HEK293T (cell line): ENCODE results near the gene DROSHA.

Experiments used
- CTCF ChIA-PET: fragments of 350-600 bp; formaldehyde crosslinking; extraction: SDS; loops from one replicate; lab custom pipeline; 2021; ENCODE audit warnings: antibody characterized with exemption, inconsistent platforms; lab: Yijun Ruan, JAX
- POLR2A ChIA-PET: fragments of 350-600 bp; formaldehyde crosslinking; extraction: SDS; loops from one replicate; lab custom pipeline; 2020; ENCODE audit warnings: antibody characterized with exemption, inconsistent platforms; lab: Yijun Ruan, JAX
- DNase-seq: peaks from one replicate; pipeline ENCODE4 v3.0.0; 2012; ENCODE audit warnings: mixed read lengths; ENCODE audit errors: extremely low spot score
- ARNT ChIP-seq: fragments of 450-650 bp; IDR thresholded peaks from 2 replicates; pipeline ENCODE4 v1.6.1; 2017; ENCODE audit warnings: mild to moderate bottlenecking
- BHLHE40 ChIP-seq: fragments of 450-650 bp; IDR thresholded peaks from 2 replicates; pipeline ENCODE4 v1.6.1; 2016; ENCODE audit warnings: mild to moderate bottlenecking, moderate library complexity, borderline replicate concordance
- CTBP1 ChIP-seq: fragments of 450-650 bp; IDR thresholded peaks from 2 replicates; pipeline ENCODE4 v1.6.1; 2016; ENCODE audit warnings: borderline replicate concordance
- ELF4 ChIP-seq: fragments of 450-650 bp; IDR thresholded peaks from 2 replicates; pipeline ENCODE4 v1.6.1; 2017; ENCODE audit warnings: antibody characterized with exemption
- FOXA1 ChIP-seq: fragments of 450-650 bp; IDR thresholded peaks from 2 replicates; pipeline ENCODE4 v1.6.1; 2016; ENCODE audit warnings: mild to moderate bottlenecking
- FOXK2 ChIP-seq: fragments of 450-650 bp; IDR thresholded peaks from 2 replicates; pipeline ENCODE4 v1.6.1; 2016; ENCODE audit warnings: mild to moderate bottlenecking
- FOXM1 ChIP-seq: fragments of 450-650 bp; IDR thresholded peaks from 2 replicates; pipeline ENCODE4 v1.6.1; 2017; ENCODE audit warnings: mild to moderate bottlenecking, borderline replicate concordance
- HDGF ChIP-seq: fragments of 450-650 bp; IDR thresholded peaks from 2 replicates; pipeline ENCODE4 v1.6.1; 2017; ENCODE audit warnings: antibody characterized with exemption, borderline replicate concordance
- L3MBTL2 ChIP-seq: fragments of 450-650 bp; conservative IDR thresholded peaks from 2 replicates; pipeline ENCODE4 v1.6.1; 2016; ENCODE audit warnings: mild to moderate bottlenecking
- LEF1 ChIP-seq: fragments of 450-650 bp; IDR thresholded peaks from 2 replicates; pipeline ENCODE4 v1.6.1; 2017; ENCODE audit warnings: mild to moderate bottlenecking, borderline replicate concordance
- NFRKB ChIP-seq: fragments of 450-650 bp; IDR thresholded peaks from 2 replicates; pipeline ENCODE4 v1.6.1; 2016; ENCODE audit warnings: mild to moderate bottlenecking, moderate library complexity
- SP1 ChIP-seq: fragments of 450-650 bp; IDR thresholded peaks from 2 replicates; pipeline ENCODE4 v1.6.1; 2017
- SUZ12 ChIP-seq: fragments of 450-650 bp; IDR thresholded peaks from 2 replicates; pipeline ENCODE4 v1.6.1; 2016; ENCODE audit warnings: mild to moderate bottlenecking
- TARDBP ChIP-seq: fragments of 450-650 bp; IDR thresholded peaks from 2 replicates; pipeline ENCODE4 v1.6.1; 2016
- ZNF384 ChIP-seq: fragments of 450-650 bp; IDR thresholded peaks from 2 replicates; pipeline ENCODE4 v1.6.1; 2016
- TF ChIP-seq, protein P1 (sequence below): fragments of 450-650 bp; IDR thresholded peaks from 2 replicates; pipeline ENCODE4 v1.6.1; 2016

Gene DROSHA

DNA sequence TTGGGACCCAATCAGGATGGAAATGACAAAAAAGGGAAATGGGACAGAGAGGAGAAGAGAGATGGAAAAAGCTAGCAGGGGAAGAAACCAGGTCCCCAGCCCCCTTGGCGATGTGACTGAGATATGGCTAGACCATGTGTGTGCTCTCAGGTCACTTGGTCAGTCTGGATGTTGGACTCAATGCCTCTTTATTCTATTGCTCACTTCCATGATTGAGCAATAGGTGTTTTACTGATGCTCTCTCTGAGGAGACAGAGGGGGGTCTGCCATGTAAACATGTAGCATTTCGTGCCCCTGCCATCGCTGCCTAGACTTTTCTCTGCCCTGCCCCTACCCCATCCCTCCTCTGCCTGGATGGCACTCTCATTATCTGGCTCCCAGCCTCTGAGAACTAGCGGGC is 150.6 kb downstream of the DROSHA start:
- DNase-seq, result no peak
- TF ChIP-seq FOXM1 (no peak), FOXK2 (no peak), L3MBTL2 (no peak), ELF4 (no peak), HDGF (no peak), SUZ12 (no peak), BHLHE40 (no peak), LEF1 (no peak), NFRKB (no peak), FOXA1 (no peak), ZNF384 (no peak), CTBP1 (no peak), TARDBP (no peak), ARNT (no peak), SP1 (no peak)
- TF ChIP-seq, protein P1, sequence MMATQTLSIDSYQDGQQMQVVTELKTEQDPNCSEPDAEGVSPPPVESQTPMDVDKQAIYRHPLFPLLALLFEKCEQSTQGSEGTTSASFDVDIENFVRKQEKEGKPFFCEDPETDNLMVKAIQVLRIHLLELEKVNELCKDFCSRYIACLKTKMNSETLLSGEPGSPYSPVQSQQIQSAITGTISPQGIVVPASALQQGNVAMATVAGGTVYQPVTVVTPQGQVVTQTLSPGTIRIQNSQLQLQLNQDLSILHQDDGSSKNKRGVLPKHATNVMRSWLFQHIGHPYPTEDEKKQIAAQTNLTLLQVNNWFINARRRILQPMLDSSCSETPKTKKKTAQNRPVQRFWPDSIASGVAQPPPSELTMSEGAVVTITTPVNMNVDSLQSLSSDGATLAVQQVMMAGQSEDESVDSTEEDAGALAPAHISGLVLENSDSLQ, result no peak
- POLR2A ChIA-PET, result no interaction called here
- CTCF ChIA-PET, result no interaction called here

DNA sequence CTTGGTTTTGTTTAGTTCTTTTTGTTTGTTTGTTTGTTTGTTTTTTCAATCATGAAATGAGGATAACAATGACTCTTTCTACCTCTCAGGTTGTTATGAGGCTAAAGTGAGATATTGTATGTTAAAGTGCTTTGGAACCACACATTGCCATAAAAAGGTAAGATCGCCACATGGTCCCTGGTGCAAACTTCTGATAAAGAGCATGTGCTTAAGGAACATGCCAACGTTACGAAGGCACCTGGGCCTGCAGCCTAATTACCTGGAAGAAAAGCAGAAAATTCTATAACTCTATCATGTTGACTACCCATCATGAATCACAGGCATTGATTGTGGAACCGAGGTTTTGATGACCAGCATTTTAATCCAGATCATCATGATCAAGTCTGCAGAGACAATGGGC is 151.8 kb downstream of the DROSHA start:
- DNase-seq, result no peak
- TF ChIP-seq NFRKB, result no peak
- no peak for TF ChIP-seq L3MBTL2
- no peak for TF ChIP-seq FOXM1
- TF ChIP-seq HDGF, result no peak
- TF ChIP-seq ZNF384, result no peak
- TF ChIP-seq FOXK2, result no peak
- no peak for TF ChIP-seq SUZ12
- TF ChIP-seq BHLHE40, result no peak
- TF ChIP-seq CTBP1, result no peak
- no peak for TF ChIP-seq FOXA1
- no peak for TF ChIP-seq LEF1
- TF ChIP-seq, protein P1, result no peak
- no peak for TF ChIP-seq TARDBP
- no peak for TF ChIP-seq ELF4
- TF ChIP-seq ARNT, result no peak
- no peak for TF ChIP-seq SP1
- ChIA-PET CTCF (no interaction called here), POLR2A (no interaction called here)

DNA sequence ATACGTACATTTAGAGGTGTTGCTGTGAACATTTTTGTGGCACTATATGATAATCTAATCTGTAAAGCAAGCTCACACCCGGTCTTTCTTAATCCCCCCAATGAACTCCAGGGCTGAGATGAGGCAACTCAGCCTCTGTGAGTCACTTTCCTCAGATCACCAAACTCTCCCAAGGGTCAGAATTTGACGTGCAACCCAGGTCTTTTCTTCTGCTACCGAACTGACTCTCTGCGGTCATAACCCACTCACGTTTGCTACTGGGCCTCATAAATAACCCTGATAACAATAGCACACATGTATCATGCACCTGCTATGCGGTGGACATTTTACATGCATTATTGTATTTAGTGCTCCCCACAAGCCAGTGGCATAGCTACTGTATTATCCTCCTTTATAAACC is 153.1 kb downstream of the DROSHA start:
- ChIA-PET CTCF (no interaction called here), POLR2A (no interaction called here)
- TF ChIP-seq HDGF (no peak), FOXK2 (no peak), ZNF384 (no peak), L3MBTL2 (no peak), SUZ12 (no peak), TARDBP (no peak), CTBP1 (no peak), SP1 (no peak), LEF1 (no peak), ELF4 (no peak), FOXA1 (no peak)
- TF ChIP-seq, protein P1, result no peak
- no peak for DNase-seq

DNA sequence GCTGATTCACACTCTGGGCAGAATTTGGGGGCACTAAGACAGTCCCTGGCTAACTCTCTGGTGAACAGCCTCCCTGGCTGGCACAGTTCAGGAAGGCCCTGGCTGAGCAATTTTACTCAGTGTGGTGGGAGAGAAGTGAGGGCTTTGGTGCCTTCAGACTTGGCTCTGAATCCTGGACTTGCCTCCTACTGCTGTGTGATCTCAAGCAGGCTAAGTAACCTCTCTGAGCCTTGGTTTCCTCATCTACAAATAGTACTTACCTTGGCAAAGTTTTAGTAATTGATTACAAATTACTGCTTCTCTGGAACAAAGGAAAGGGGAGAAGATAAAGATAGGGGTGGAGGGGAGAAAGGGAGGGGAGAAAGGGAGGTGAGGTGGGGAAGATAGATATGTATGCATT is 153.8 kb downstream of the DROSHA start:
- POLR2A ChIA-PET, result no interaction called here

DNA sequence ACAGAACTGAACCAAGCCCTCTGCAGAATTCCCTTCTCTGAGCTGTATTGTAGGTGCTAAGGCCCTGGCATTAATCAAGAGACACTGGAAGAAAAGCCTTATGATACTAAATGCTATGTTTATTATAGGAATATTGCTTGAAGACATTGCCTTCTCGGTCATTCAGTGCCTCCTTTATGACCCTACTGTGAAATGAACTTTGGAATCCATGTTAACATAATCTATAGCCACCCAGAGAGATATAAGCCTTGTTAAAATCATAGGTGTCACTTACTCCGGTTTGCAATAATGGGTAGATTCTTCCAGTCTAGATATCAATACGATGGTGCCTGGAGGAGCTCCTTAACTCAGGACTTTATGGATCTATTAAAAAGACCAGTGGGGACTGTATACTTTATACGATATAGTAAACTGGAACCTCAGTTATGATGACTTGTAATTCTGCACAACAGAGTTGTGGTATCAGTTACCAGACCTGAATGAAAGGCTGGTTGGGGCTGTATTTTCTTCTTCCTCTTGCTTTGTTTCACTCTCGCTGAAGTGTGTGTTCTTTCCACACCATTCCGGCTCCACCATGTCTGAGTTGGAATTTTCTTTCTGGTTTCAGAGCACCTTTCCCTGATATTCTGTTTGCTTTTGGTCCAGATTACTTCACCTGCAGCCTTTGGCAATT is 154.5 kb downstream of the DROSHA start:
- no peak for DNase-seq
- TF ChIP-seq, protein P1, result no peak
- no peak for TF ChIP-seq TARDBP
- no peak for TF ChIP-seq ZNF384
- no peak for TF ChIP-seq FOXK2
- TF ChIP-seq BHLHE40, result no peak
- no peak for TF ChIP-seq CTBP1
- no peak for TF ChIP-seq FOXM1
- TF ChIP-seq L3MBTL2, result no peak
- TF ChIP-seq NFRKB, result no peak
- no peak for TF ChIP-seq SP1
- TF ChIP-seq ELF4, result no peak
- no peak for TF ChIP-seq SUZ12
- TF ChIP-seq FOXA1, result no peak
- TF ChIP-seq HDGF, result no peak
- no peak for TF ChIP-seq LEF1
- ChIA-PET POLR2A (no interaction called here), CTCF (no interaction called here)

More for the DNA sequence above, 153.8 kb downstream of the DROSHA start:
- no peak for DNase-seq
- CTCF ChIA-PET, result no interaction called here
- TF ChIP-seq FOXK2 (no peak), ZNF384 (no peak), ELF4 (no peak), SUZ12 (no peak), FOXA1 (no peak), LEF1 (no peak), SP1 (no peak), FOXM1 (no peak)
- TF ChIP-seq, protein P1, result no peak
